Activated naive CD4-positive, alpha-beta T cell treated with anti-CD3 and anti-CD28 coated beads, Interleukin-2, amount 50 U/mL, for 24 hours (primary cell): Measurements from ENCODE around the gene CILP2.

Source experiments
- H3K27ac Mint-ChIP-seq: one replicate; pipeline ENCODE4 v1.8.0; 2021; ENCODE audit warnings: mild to moderate bottlenecking, mixed read lengths
- H3K27me3 Mint-ChIP-seq: one replicate; pipeline ENCODE4 v1.8.0; 2021; ENCODE audit warnings: mixed read lengths
- H3K36me3 Mint-ChIP-seq: one replicate; pipeline ENCODE4 v1.8.0; 2021; ENCODE audit warnings: mixed read lengths
- H3K4me1 Mint-ChIP-seq: one replicate; pipeline ENCODE4 v1.8.0; 2021; ENCODE audit warnings: mixed read lengths
- H3K4me3 Mint-ChIP-seq: one replicate; pipeline ENCODE4 v1.8.0; 2021; ENCODE audit warnings: mild to moderate bottlenecking, mixed read lengths
- H3K9me3 Mint-ChIP-seq: one replicate; pipeline ENCODE4 v1.8.0; 2021; ENCODE audit warnings: mixed read lengths

CILP2 gene

GRCh38 chr19:19558055-19558454 is 20.0 kb downstream of the CILP2 start:
- H3K4me3 Mint-ChIP-seq, result no peak overlapping the region
- no peak overlapping the region for H3K27ac Mint-ChIP-seq
- no peaks in the 10 kb centered on the region for H3K9me3 Mint-ChIP-seq
- no peaks in the 10 kb centered on the region for H3K27me3 Mint-ChIP-seq
- H3K36me3 Mint-ChIP-seq, result no peaks in the 10 kb centered on the region
- peaks cover 23% of the 10 kb centered on the region for H3K4me1 Mint-ChIP-seq

- Mint-ChIP-seq H3K9me3 (no peaks in the 10 kb centered on the region), H3K27me3 (no peaks in the 10 kb centered on the region), H3K36me3 (no peaks in the 10 kb centered on the region), H3K4me3 (no peak overlapping the region), H3K4me1 (peaks cover 23% of the 10 kb centered on the region), H3K27ac (no peak overlapping the region)
These were observed 20.6 kb downstream of the CILP2 start for GRCh38 chr19:19558636-19559035.

- Mint-ChIP-seq H3K27ac (no peak overlapping the region), H3K27me3 (no peaks in the 10 kb centered on the region), H3K36me3 (peaks cover under 1% of the 10 kb centered on the region), H3K4me3 (no peak overlapping the region), H3K4me1 (peaks cover 18% of the 10 kb centered on the region), H3K9me3 (no peaks in the 10 kb centered on the region)
These were observed 21.9 kb downstream of the CILP2 start for GRCh38 chr19:19559931-19560330.

- Mint-ChIP-seq H3K27me3 (no peaks in the 10 kb centered on the region), H3K4me3 (no peak overlapping the region), H3K36me3 (peaks cover 3% of the 10 kb centered on the region), H3K27ac (no peak overlapping the region), H3K9me3 (no peaks in the 10 kb centered on the region), H3K4me1 (peaks cover 18% of the 10 kb centered on the region)
These were observed 24.0 kb downstream of the CILP2 start for GRCh38 chr19:19561946-19562664.

- no peak overlapping the region for H3K27ac Mint-ChIP-seq
These were observed 24.7 kb downstream of the CILP2 start for GRCh38 chr19:19562665-19563347.

DNA sequence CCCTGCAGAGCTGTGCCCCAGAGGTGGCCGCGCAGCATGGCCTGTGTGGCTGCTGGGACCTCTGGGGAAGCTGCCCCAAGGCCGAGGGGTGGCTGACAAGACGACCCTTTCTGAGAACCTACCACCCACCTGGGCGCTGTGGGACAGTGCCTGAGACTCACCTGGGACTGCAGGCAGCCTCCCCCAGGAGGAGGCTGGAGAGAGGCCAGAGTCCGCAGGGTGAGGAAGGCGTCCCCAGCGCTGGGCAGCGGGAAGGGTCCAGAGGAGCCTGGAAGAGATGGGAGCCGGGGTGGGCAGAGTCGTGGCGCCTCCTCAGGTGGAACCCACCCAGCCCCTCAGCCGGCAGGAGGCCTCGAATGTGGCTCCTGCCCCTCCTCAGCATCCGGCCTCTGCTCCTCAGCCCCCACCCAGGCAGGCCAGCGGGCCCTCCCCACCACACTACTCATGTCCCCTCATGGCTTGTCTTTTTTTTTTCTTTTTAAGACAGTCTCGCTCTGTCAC is 25.3 kb downstream of the CILP2 start:
- H3K27ac Mint-ChIP-seq, result no peak overlapping the region

More at GRCh38 chr19:19562665-19563347, 24.7 kb downstream of the CILP2 start:
- no peaks in the 10 kb centered on the region for H3K9me3 Mint-ChIP-seq
- no peak overlapping the region for H3K4me3 Mint-ChIP-seq
- no peaks in the 10 kb centered on the region for H3K27me3 Mint-ChIP-seq
- peaks cover 3% of the 10 kb centered on the region for H3K36me3 Mint-ChIP-seq
- peaks cover 18% of the 10 kb centered on the region for H3K4me1 Mint-ChIP-seq

DNA sequence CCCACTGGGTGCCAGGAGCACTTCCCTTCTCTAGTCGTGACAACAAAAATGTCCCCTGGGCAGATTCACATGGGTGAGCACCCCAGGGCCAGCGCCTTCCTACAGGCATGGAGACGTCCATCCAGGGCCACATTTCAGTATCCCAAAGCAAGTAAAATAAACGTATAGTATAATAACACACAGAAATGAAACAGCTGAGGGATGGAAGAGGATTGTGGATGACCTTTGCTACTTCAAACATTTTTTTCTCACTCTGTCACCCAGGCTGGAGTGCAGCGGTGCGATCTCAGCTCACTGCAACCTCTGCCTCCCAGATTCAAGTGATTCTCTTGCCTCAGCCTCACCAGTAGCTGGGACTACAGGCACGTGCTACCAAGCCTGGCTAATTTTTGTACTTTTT is 28.2 kb downstream of the CILP2 start:
- H3K4me3 Mint-ChIP-seq, result no peak overlapping the region
- H3K9me3 Mint-ChIP-seq, result no peaks in the 10 kb centered on the region
- peaks cover 10% of the 10 kb centered on the region for H3K36me3 Mint-ChIP-seq
- H3K4me1 Mint-ChIP-seq, result no peaks in the 10 kb centered on the region
- no peak overlapping the region for H3K27ac Mint-ChIP-seq
- H3K27me3 Mint-ChIP-seq, result no peaks in the 10 kb centered on the region

More for the DNA sequence above, 25.3 kb downstream of the CILP2 start:
- H3K4me3 Mint-ChIP-seq, result no peak overlapping the region
- H3K27me3 Mint-ChIP-seq, result no peaks in the 10 kb centered on the region
- H3K36me3 Mint-ChIP-seq, result peaks cover 3% of the 10 kb centered on the region
- H3K9me3 Mint-ChIP-seq, result no peaks in the 10 kb centered on the region
- peaks cover 18% of the 10 kb centered on the region for H3K4me1 Mint-ChIP-seq

DNA sequence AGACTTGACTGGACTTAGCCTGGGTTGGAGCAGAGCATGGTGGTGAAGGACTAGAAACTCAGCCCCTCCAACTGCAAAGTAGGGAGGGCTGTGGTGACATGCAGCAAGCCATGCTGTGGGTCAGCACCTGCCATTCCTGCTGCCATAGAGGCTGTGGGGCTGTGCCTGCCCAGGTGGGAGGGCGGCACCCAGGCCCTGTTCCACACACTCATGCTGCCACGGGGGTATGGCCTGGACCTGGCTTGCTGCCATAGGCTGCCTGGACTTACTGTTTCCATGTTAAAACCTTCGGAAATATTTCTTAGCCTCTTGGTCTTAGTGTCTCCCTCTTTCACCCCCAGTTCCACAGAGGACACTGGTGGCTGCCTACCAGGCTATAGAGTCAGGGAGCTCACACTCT is 29.3 kb downstream of the CILP2 start:
- H3K36me3 Mint-ChIP-seq, result peaks cover 10% of the 10 kb centered on the region
- no peak overlapping the region for H3K4me3 Mint-ChIP-seq
- no peaks in the 10 kb centered on the region for H3K4me1 Mint-ChIP-seq
- H3K9me3 Mint-ChIP-seq, result no peaks in the 10 kb centered on the region
- no peaks in the 10 kb centered on the region for H3K27me3 Mint-ChIP-seq
- H3K27ac Mint-ChIP-seq, result peak overlapping the region; percentile 51

GRCh38 chr19:19568802-19569756 is 31.0 kb downstream of the CILP2 start:
- Mint-ChIP-seq H3K4me3 (no peak overlapping the region), H3K27me3 (no peaks in the 10 kb centered on the region), H3K36me3 (peaks cover 10% of the 10 kb centered on the region), H3K9me3 (no peaks in the 10 kb centered on the region), H3K27ac (no peak overlapping the region), H3K4me1 (no peaks in the 10 kb centered on the region)

DNA sequence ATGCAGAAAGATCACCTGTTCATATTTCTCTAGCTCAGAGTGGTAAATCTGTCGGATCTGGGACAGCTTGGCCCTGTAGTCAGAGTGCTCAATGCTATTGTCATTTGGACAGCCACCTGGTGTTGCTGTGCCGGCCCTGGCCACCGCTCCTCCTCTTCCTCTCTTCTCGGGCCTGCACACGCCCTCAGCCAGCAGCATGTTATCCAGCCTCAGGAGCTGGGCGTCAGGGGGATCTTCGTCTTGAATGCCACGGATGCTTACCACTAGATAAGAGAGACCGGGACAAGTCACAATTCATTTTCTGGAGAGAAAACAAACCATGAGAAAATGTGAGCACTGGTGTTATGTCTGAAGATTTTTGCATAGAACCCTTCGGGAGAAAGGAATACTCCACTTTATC is 32.5 kb downstream of the CILP2 start:
- Mint-ChIP-seq H3K4me3 (no peak overlapping the region), H3K27me3 (no peaks in the 10 kb centered on the region), H3K9me3 (no peaks in the 10 kb centered on the region), H3K27ac (no peak overlapping the region), H3K4me1 (no peaks in the 10 kb centered on the region), H3K36me3 (peaks cover 7% of the 10 kb centered on the region)

DNA sequence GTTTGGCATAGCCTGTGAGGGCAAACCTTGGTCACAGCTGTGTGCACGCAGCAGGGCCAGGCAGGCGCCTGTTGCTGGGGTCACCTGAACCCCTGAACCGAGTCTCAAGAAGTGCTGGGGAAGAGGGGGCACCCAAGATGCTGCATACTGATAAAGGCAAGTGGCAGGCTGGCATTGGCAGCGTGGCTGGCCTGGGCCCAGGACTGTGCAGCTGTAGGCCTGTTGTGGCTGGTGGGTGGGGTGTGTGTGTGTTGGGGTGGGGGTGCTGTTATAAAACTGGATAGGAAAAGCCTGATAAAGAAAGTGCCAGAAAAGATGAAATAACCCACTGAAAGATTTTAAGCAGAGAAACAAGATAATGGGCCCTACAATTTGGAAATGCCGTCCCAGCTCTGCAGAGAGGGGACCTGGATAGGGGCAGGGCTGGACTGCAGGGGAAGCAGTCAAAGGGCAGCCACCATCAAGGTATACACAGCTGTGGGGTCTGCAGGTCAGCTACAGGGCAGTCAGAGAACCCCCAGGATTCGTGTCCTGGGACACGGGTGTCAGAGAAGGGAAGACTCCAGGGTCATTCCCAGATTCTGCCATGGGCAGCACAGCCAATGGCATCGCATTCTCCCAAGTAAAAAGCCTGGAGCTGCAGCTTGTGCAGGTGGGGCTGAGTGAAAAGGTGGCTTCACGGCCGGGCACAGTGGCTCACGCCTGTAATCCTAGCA is 33.2 kb downstream of the CILP2 start:
- no peaks in the 10 kb centered on the region for H3K9me3 Mint-ChIP-seq
- no peaks in the 10 kb centered on the region for H3K27me3 Mint-ChIP-seq
- no peak overlapping the region for H3K4me3 Mint-ChIP-seq
- peaks cover 7% of the 10 kb centered on the region for H3K36me3 Mint-ChIP-seq
- no peaks in the 10 kb centered on the region for H3K4me1 Mint-ChIP-seq
- no peak overlapping the region for H3K27ac Mint-ChIP-seq

DNA sequence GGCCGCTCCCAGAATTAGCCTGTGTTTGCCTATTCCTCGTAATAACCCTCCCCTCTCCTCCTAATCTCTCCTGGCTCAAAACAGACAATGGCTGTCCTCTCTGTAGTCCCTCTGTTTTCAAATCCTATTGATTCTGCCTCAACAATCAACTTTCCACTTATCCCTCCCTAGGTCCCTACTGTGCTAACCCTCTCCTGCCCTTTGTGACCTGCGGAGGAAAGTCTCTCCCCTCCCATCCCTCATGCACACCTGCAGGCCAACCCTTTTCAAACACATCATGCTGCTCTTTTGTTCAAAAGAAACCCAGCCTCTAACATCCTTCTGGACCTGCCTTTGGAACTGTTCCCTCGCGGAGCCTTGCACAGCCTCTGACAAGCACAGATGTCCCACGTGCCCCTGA is 37.3 kb downstream of the CILP2 start:
- Mint-ChIP-seq H3K27ac (no peak overlapping the region), H3K9me3 (no peaks in the 10 kb centered on the region), H3K4me3 (no peak overlapping the region), H3K36me3 (peaks cover 3% of the 10 kb centered on the region), H3K27me3 (no peaks in the 10 kb centered on the region), H3K4me1 (no peaks in the 10 kb centered on the region)

DNA sequence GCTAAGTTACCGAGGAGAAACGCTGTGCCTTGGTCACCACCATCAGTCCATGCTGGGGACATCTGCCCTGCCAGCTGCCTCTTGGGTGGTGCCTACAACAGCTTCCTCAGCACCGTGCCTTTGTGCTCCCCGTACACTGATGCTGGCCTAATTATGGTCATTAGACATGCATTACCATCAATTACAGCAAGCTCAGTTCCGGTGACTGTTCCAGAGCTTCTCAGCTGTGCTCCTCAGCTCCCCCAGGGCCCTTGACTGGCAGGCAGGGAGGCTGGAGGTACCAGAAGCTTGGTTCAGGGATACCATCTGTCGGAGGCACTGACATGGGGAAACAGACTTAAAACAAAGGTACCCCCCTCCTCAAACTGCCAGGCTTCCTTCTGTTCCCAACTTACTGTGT is 40.2 kb downstream of the CILP2 start:
- no peaks in the 10 kb centered on the region for H3K36me3 Mint-ChIP-seq
- no peaks in the 10 kb centered on the region for H3K9me3 Mint-ChIP-seq
- no peaks in the 10 kb centered on the region for H3K27me3 Mint-ChIP-seq
- no peak overlapping the region for H3K27ac Mint-ChIP-seq
- H3K4me1 Mint-ChIP-seq, result peaks cover 8% of the 10 kb centered on the region
- H3K4me3 Mint-ChIP-seq, result no peak overlapping the region

DNA sequence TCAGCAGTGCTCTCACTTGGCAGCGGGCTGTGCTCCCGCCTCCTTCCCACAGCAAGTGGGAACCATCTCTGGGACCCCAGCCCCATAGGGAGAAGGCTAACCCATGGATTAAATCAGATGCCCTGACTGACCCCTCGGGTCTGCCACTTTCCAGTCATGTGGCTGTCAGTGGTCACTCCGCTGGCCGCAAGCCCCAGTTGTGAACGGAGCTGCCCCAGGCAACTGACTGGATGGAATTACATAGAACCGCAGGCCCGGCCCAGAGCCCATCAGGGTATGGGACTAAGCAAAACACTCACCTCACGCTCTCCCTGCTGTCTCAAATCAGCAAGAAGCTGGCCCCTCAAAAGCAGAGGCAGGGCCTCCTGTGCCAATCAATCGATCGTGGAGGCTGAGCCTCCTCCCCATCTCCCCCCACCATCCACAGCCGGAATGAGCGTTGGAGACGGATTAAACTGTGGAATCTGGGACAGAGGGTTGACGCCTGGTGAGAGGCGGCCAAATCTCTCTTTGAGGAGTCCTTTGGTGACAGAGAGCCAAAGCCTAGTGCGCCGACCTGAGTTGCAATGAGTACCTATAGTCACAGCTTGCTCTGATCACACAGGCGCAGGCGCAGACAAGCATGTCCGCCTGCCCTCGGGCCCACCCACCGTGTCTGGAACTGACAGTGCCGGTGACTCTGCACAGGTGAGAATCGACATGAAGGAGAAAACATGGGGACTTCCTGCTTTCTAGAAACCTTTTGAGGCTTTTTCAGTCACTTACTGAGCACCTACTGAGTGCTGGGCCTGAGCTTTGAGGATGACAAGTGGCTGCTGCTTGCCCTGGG is 41.7 kb downstream of the CILP2 start:
- Mint-ChIP-seq H3K36me3 (no peaks in the 10 kb centered on the region), H3K27ac (no peak overlapping the region), H3K4me1 (peaks cover 8% of the 10 kb centered on the region), H3K9me3 (no peaks in the 10 kb centered on the region), H3K4me3 (no peak overlapping the region), H3K27me3 (no peaks in the 10 kb centered on the region)
